H1 (cell line): Measurements from ENCODE around the gene FNDC1. TPM values are rescaled to one million over a fixed set of nuclear protein-coding genes. Genes with fewer than 3 reads are reported as not detected.

Source experiments
- ASH2L ChIP-seq: fragments of 200-600, 300-600 bp; sonication (generic); IDR thresholded peaks from one replicate; pipeline ENCODE4 v1.7.1; 2017; ENCODE audit warnings: low read length
- BCL11A ChIP-seq, 2 experiments: IDR thresholded peaks; one replicate each; pipeline ENCODE4 v1.6.1; 2011; ENCODE audit warnings: low read depth in 2 of 2, low read length in 2 of 2, mild to moderate bottlenecking in 2 of 2
- MAX ChIP-seq: IDR thresholded peaks from 2 replicates; pipeline ENCODE4 v1.6.1; 2012; ENCODE audit warnings: inconsistent platforms
- ZNF274 ChIP-seq: IDR thresholded peaks from 2 replicates; pipeline ENCODE4 v1.7.0; 2012; ENCODE audit warnings: low read length, borderline replicate concordance; ENCODE audit errors: extremely low read depth
- polyA plus RNA-seq, 7 experiments: library from polyadenylated mRNA; depleted of rRNA in 3 of 7; stranded (reverse) in 5 of 7; unstranded in 2 of 7; fragments of >200 nt in 5 of 7; fragments of 200-250 nt in 2 of 7; gene quantifications; 1 replicate in 5 of 7; 2 replicates in 1 of 7; 4 replicates in 1 of 7; pipeline versions ENCODE4 v1.2.1 to v1.2.3, GENCODE V29; 2011 to 2013; ENCODE audit warnings: missing spikeins in 2 of 7, mixed read lengths in 2 of 7
- total RNA-seq: library from RNA; stranded (reverse); fragmentation: NEBNext Ultra II Directional; extraction: Animal tissue kit (Norgen Biotek cat#: 25700); gene quantifications from 2 replicates; pipeline ENCODE4 v1.2.1, GENCODE V29; 2021

Gene FNDC1
- total and polyA plus RNA-seq, 2 of the 8 experiments (the other 6 are each of a cell fraction or from before 2014, with no cell fraction given) = 0.06 to 0.30 TPM

GRCh38 chr6:159137676-159138075, 31.5 kb upstream of the FNDC1 start (continued):
- TF ChIP-seq MAX = no peak
- TF ChIP-seq BCL11A (IDR thresholded peaks at IDR 0.05; ENCODE audit: low read depth in 2 of 2, low read length in 2 of 2) = no peak
- no peak for TF ChIP-seq ZNF274
- no peak for TF ChIP-seq ASH2L
- TF ChIP-seq, all 59 proteins: peak for 0
